Measurements from ENCODE around the gene OBP2A. TPM values are rescaled to one million over a fixed set of nuclear protein-coding genes. Genes with fewer than 3 reads are reported as not detected.

The OBP2A gene
- total RNA-seq, 1 donor from 2014 or later: not detected

- peak; percentile 78 for DNase-seq (ENCODE audit: low spot score)
Observed at GRCh38 chr9:135575995-135576631, 30.2 kb downstream of the OBP2A start.

GRCh38 chr9:135577256-135577655 is 31.3 kb downstream of the OBP2A start:
- peak; percentile 72 for DNase-seq (ENCODE audit: low spot score)

GRCh38 chr9:135579356-135579755 is 33.4 kb downstream of the OBP2A start:
- DNase-seq (ENCODE audit: low spot score): no peak

- DNase-seq (ENCODE audit: low spot score): no peak
Observed at GRCh38 chr9:135579889-135580660, 34.1 kb downstream of the OBP2A start.

GRCh38 chr9:135580664-135581380 is 34.9 kb downstream of the OBP2A start:
- no peak for DNase-seq (ENCODE audit: low spot score)

GRCh38 chr9:135581636-135582426 is 35.9 kb downstream of the OBP2A start:
- DNase-seq (ENCODE audit: low spot score): no peak

GRCh38 chr9:135582541-135582940 is 36.6 kb downstream of the OBP2A start:
- DNase-seq (ENCODE audit: low spot score): no peak

GRCh38 chr9:135582966-135583687 is 37.2 kb downstream of the OBP2A start:
- peak; percentile 79 for DNase-seq (ENCODE audit: low spot score)

GRCh38 chr9:135583688-135584011 is 37.7 kb downstream of the OBP2A start:
- DNase-seq (ENCODE audit: low spot score): peak; percentile 87

GRCh38 chr9:135584371-135584770 is 38.4 kb downstream of the OBP2A start:
- no peak for DNase-seq (ENCODE audit: low spot score)

- DNase-seq (ENCODE audit: low spot score): no peak
Observed at GRCh38 chr9:135584934-135585333, 39.0 kb downstream of the OBP2A start.

- DNase-seq (ENCODE audit: low spot score): no peak
Observed at GRCh38 chr9:135586601-135587109, 40.7 kb downstream of the OBP2A start.

- no peak for DNase-seq (ENCODE audit: low spot score)
Observed at GRCh38 chr9:135587658-135588057, 41.7 kb downstream of the OBP2A start.

GRCh38 chr9:135588371-135588770 is 42.4 kb downstream of the OBP2A start:
- DNase-seq (ENCODE audit: low spot score): no peak

- peak; percentile 86 for DNase-seq (ENCODE audit: low spot score)
Observed at GRCh38 chr9:135588886-135589595, 43.1 kb downstream of the OBP2A start.

GRCh38 chr9:135589596-135590485 is 43.9 kb downstream of the OBP2A start:
- peak; percentile 82 for DNase-seq (ENCODE audit: low spot score)

- DNase-seq (ENCODE audit: low spot score): no peak
Observed at GRCh38 chr9:135590486-135591079, 44.7 kb downstream of the OBP2A start.

Data from mesenteric fat pad (tissue), 1 donor.